ENCODE data around the gene SPOP.

Gene SPOP

DNA sequence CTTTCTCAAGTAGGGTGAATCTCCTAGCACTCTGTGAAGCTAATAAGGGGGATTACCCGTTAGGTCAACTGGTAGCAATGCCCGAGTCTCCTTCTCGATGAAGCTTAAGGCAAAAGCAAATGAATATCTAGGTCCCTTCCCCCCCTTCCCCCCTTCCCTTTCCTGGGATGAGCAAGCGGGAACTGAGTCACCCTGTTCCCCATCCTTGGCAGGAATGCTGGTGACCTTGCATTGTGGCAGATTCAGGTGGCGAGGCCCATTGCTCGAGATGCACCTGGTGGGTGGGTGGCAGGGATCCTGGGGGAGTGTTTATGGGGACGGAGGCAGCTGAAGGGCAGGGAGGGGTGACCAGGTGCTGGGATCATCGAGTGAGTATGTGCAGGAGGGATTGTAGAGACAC, 95.1 kb downstream of the SPOP start:
- CTCF ChIA-PET, result no interaction called here
- POLR2A ChIA-PET, result interaction anchor here (0.8 kb wide), 1 partner anchor 168 kb away, joined by 3 read pairs; the partner anchor contains the start of gene PHB1
- no peak for TF ChIP-seq ELF4 (IDR thresholded peaks at IDR 0.05)
- TF ChIP-seq SP1 (IDR thresholded peaks at IDR 0.05), result no peak
- DNase-seq (ENCODE audit: extremely low spot score), result no peak

DNA sequence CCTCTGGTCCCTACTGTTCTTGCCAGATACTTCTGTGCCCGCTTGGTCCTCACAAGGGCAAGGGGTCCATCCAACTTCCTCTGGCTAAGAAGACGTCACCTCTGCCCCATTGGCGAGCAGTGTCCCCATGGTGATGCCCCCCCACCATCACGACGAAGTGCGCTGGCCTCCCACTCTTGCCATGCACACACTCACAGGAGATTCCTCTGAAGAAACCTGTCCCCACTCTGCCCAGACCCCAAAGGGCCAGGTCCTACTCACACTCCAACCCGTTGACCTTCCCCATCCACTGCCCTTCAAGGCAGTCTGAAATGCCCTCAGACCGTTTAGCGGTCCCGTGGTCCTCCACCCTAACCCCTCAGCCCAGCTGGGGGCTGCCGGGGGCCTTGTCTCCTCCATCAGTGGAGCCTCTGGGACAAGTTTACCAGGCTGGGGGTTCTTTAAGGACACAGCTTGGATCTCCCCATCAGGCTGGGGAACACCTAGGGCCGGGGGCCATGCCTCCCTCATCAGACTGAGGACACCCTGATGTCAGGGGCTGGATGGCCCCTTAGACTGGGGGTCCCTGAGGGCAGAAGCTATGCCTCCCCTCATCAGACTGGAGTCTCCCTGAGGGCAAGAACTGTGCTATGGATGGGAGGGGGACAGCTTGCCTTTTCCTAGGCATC, 95.7 kb downstream of the SPOP start:
- POLR2A ChIA-PET, result interaction anchor here (0.8 kb wide), 1 partner anchor 167 kb away, joined by 3 read pairs; the partner anchor contains the start of gene PHB1
- no peak for TF ChIP-seq FOXA1 (IDR thresholded peaks at IDR 0.05)
- no peak for TF ChIP-seq CTBP1 (IDR thresholded peaks at IDR 0.05; ENCODE audit: borderline replicate concordance)
- TF ChIP-seq ARNT (IDR thresholded peaks at IDR 0.05), result no peak
- no peak for TF ChIP-seq L3MBTL2 (conservative IDR thresholded peaks at IDR 0.05)
- no peak for DNase-seq (ENCODE audit: extremely low spot score)
- CTCF ChIA-PET, result interaction anchor here (0.6 kb wide), 1 partner anchor 15 kb away, joined by 4 read pairs; no protein-coding TSS in a partner anchor

DNA sequence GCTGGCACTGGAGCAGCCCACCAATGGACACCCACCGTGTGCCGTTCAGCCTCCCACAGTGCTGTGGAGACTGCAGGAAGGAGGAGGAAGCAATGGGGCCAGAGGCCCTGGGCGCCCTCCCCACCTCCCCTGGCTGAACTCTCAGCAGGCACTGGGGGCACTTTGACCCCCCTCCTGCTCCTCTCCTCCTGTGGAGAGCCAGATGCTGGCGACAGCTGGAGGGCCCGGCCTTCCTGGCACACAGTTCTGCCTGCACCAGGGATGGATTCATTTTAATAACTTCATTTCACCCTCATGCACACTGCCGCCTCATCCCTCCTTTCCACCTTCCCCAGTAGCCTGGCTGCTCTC, 96.3 kb downstream of the SPOP start:
- POLR2A ChIA-PET, result no interaction called here
- no peak for DNase-seq (ENCODE audit: extremely low spot score)

DNA sequence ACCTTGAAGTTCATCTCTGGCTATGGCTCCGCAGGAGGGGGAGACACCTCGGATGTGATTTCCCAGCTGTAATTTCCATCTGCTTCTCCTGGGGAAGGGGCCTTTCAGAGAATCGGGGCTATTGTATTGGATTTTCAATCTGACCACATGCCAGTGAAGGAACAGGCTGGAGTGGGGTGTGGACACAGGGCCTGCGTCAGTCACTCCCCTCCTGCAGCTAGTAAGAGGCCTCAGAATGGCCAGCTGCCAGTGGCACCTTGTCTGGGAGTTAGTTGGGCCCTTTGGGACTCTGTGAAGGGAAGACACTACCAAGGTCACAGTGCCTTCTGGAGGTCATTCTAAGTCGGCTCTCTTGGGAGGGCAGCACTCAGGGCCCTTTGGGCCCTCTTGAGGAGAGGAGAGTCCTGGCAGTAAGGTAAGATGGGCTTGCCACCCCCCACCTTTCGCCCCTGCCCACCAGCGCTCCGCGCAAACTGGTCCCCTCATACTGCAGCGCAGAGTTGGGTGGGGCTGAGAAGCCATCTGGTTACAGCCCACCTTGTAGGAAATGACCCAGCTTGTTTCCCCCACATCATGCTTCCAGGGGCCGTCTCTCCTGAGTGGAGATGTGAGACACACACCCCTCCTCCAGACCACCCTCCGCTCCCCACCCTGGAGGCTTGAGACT, 96.8 kb downstream of the SPOP start:
- no peak for DNase-seq (ENCODE audit: extremely low spot score)
- CTCF ChIA-PET, result interaction anchor here (0.5 to 0.6 kb wide), 2 partner anchors 14 to 637 kb away, joined by 4 to 5 read pairs; no protein-coding TSS in a partner anchor
- TF ChIP-seq ELF4 (IDR thresholded peaks at IDR 0.05) (no peak), TARDBP (IDR thresholded peaks at IDR 0.05) (no peak), HDGF (IDR thresholded peaks at IDR 0.05; ENCODE audit: borderline replicate concordance) (no peak)
- POLR2A ChIA-PET, result no interaction called here

More for the DNA sequence above, 96.3 kb downstream of the SPOP start:
- CTCF ChIA-PET, result interaction anchor here (0.5 to 0.6 kb wide), 2 partner anchors 14 to 636 kb away, joined by 4 to 5 read pairs; no protein-coding TSS in a partner anchor
- TF ChIP-seq SP1 (IDR thresholded peaks at IDR 0.05) (no peak), ZNF384 (IDR thresholded peaks at IDR 0.05) (no peak), ELF4 (IDR thresholded peaks at IDR 0.05) (no peak), L3MBTL2 (conservative IDR thresholded peaks at IDR 0.05) (no peak), SUZ12 (IDR thresholded peaks at IDR 0.05) (no peak), ARNT (IDR thresholded peaks at IDR 0.05) (no peak)

DNA sequence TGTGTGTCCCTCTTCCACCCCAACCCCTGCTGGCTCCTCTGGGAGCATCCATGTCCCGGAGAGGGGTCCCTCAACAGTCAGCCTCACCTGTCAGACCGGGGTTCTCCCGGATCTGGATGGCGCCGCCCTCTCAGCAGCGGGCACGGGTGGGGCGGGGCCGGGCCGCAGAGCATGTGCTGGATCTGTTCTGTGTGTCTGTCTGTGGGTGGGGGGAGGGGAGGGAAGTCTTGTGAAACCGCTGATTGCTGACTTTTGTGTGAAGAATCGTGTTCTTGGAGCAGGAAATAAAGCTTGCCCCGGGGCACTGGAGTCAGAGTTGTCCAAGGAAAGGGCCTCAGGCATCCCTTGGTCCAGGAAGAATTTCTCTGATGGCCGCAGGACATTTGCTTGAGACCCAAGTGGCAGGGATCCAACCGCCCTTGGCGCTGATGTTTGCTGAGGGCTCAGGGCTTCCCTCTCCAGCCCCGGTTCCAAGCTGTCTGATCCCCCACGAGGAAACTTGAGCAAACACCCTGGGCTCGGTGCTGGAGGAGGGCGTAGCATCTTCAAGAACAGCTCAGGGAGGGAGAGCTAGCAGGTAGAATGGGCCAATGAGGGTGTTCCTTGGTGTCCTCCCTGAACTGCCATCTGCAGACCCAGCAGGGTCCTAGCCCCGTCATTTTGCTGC, 97.7 kb downstream of the SPOP start:
- ChIA-PET CTCF (no interaction called here), POLR2A (no interaction called here)
- DNase-seq (ENCODE audit: extremely low spot score), result no peak
- TF ChIP-seq SUZ12 (IDR thresholded peaks at IDR 0.05) (no peak), HDGF (IDR thresholded peaks at IDR 0.05; ENCODE audit: borderline replicate concordance) (no peak), FOXM1 (IDR thresholded peaks at IDR 0.05; ENCODE audit: borderline replicate concordance) (no peak), NFRKB (IDR thresholded peaks at IDR 0.05) (no peak), BHLHE40 (IDR thresholded peaks at IDR 0.05; ENCODE audit: borderline replicate concordance) (no peak), LEF1 (IDR thresholded peaks at IDR 0.05; ENCODE audit: borderline replicate concordance) (no peak), SP1 (IDR thresholded peaks at IDR 0.05) (no peak), ZNF384 (IDR thresholded peaks at IDR 0.05) (no peak), CTBP1 (IDR thresholded peaks at IDR 0.05; ENCODE audit: borderline replicate concordance) (no peak), ELF4 (IDR thresholded peaks at IDR 0.05) (no peak), FOXK2 (IDR thresholded peaks at IDR 0.05) (no peak)
- TF ChIP-seq, protein P1, sequence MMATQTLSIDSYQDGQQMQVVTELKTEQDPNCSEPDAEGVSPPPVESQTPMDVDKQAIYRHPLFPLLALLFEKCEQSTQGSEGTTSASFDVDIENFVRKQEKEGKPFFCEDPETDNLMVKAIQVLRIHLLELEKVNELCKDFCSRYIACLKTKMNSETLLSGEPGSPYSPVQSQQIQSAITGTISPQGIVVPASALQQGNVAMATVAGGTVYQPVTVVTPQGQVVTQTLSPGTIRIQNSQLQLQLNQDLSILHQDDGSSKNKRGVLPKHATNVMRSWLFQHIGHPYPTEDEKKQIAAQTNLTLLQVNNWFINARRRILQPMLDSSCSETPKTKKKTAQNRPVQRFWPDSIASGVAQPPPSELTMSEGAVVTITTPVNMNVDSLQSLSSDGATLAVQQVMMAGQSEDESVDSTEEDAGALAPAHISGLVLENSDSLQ (IDR thresholded peaks at IDR 0.05), result no peak

DNA sequence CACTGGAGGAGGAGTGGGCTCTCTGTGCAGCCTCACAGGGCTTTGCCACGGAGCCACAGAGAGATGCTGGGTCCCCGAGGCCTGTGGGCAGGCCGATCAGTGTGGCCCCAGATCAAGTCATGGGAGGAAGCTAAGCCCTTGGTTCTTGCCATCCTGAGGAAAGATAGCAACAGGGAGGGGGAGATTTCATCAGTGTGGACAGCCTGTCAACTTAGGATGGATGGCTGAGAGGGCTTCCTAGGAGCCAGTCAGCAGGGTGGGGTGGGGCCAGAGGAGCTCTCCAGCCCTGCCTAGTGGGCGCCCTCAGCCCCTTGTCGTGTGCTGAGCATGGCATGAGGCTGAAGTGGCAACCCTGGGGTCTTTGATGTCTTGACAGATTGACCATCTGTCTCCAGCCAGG, 98.4 kb downstream of the SPOP start:
- no peak for TF ChIP-seq L3MBTL2 (conservative IDR thresholded peaks at IDR 0.05)
- DNase-seq (ENCODE audit: extremely low spot score), result no peak
- POLR2A ChIA-PET, result no interaction called here
- CTCF ChIA-PET, result no interaction called here

DNA sequence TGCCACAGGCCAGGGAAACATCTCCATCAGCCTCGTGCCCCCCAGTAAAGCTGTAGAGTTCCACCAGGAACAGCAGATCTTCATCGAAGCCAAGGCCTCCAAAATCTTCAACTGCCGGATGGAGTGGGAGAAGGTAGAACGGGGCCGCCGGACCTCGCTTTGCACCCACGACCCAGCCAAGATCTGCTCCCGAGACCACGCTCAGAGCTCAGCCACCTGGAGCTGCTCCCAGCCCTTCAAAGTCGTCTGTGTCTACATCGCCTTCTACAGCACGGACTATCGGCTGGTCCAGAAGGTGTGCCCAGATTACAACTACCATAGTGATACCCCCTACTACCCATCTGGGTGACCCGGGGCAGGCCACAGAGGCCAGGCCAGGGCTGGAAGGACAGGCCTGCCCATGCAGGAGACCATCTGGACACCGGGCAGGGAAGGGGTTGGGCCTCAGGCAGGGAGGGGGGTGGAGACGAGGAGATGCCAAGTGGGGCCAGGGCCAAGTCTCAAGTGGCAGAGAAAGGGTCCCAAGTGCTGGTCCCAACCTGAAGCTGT, 98.9 kb downstream of the SPOP start:
- ChIA-PET CTCF (no interaction called here), POLR2A (no interaction called here)

More for the DNA sequence above, 98.9 kb downstream of the SPOP start:
- DNase-seq (ENCODE audit: extremely low spot score), result no peak
- no peak for TF ChIP-seq ELF4 (IDR thresholded peaks at IDR 0.05)
- TF ChIP-seq L3MBTL2 (conservative IDR thresholded peaks at IDR 0.05), result no peak
- no peak for TF ChIP-seq NFRKB (IDR thresholded peaks at IDR 0.05)
- TF ChIP-seq, protein P1 (IDR thresholded peaks at IDR 0.05), result no peak
- no peak for TF ChIP-seq LEF1 (IDR thresholded peaks at IDR 0.05; ENCODE audit: borderline replicate concordance)
- no peak for TF ChIP-seq FOXM1 (IDR thresholded peaks at IDR 0.05; ENCODE audit: borderline replicate concordance)
- TF ChIP-seq ZNF384 (IDR thresholded peaks at IDR 0.05), result no peak
- TF ChIP-seq SP1 (IDR thresholded peaks at IDR 0.05), result no peak
- no peak for TF ChIP-seq SUZ12 (IDR thresholded peaks at IDR 0.05)
- TF ChIP-seq FOXK2 (IDR thresholded peaks at IDR 0.05), result no peak
